ENCODE results near the gene KRT28. TPM values are rescaled to one million over a fixed set of nuclear protein-coding genes. Genes with fewer than 3 reads are reported as not detected.
"Not testable (repeated sequence)": the region's sequence is repeated elsewhere in the genome, so short reads cannot be mapped to it uniquely, and the experiment has no call there.

Gene KRT28
- total RNA-seq, 1 donor from 2014 or later: not detected

GRCh38 chr17:40779181-40779909, 20.4 kb downstream of the KRT28 start:
- no peak for DNase-seq (ENCODE audit: low spot score)

- DNase-seq (ENCODE audit: low spot score): no peak
Observed at GRCh38 chr17:40778461-40778860, 21.3 kb downstream of the KRT28 start.

- no peak for DNase-seq (ENCODE audit: low spot score)
Observed at GRCh38 chr17:40777971-40778370, 21.8 kb downstream of the KRT28 start.

- DNase-seq (ENCODE audit: low spot score): no peak
Observed at GRCh38 chr17:40777459-40777858, 22.3 kb downstream of the KRT28 start.

- no peak for DNase-seq (ENCODE audit: low spot score)
Observed at GRCh38 chr17:40775945-40776344, 23.8 kb downstream of the KRT28 start.

GRCh38 chr17:40772101-40772500, 27.7 kb downstream of the KRT28 start, which contains the start of gene KRT26:
Gene KRT26 (minus strand): TSS chr17:40772201. CDS start chr17:40772113, 88 bp downstream.
- no peak for DNase-seq (ENCODE audit: low spot score)

GRCh38 chr17:40765657-40766056, 34.1 kb downstream of the KRT28 start:
- DNase-seq (ENCODE audit: low spot score): no peak

GRCh38 chr17:40763752-40764151, 36.0 kb downstream of the KRT28 start:
- no peak for DNase-seq (ENCODE audit: low spot score)

- DNase-seq (ENCODE audit: low spot score): no peak
Observed at GRCh38 chr17:40760105-40761016, 39.4 kb downstream of the KRT28 start.

GRCh38 chr17:40755231-40755630, 44.5 kb downstream of the KRT28 start, which contains the start of gene KRT25:
Gene KRT25 (minus strand): TSS chr17:40755331. CDS start chr17:40755271, 60 bp downstream.
- DNase-seq (ENCODE audit: low spot score): no peak

GRCh38 chr17:40753804-40754203, 46.0 kb downstream of the KRT28 start:
- no peak for DNase-seq (ENCODE audit: low spot score)

GRCh38 chr17:40751065-40751464, 48.7 kb downstream of the KRT28 start:
- no peak for DNase-seq (ENCODE audit: low spot score)

- DNase-seq (ENCODE audit: low spot score): no peak
Observed at GRCh38 chr17:40750391-40750790, 49.4 kb downstream of the KRT28 start.

- not testable (repeated sequence) for DNase-seq (ENCODE audit: low spot score)
Observed at GRCh38 chr17:40748666-40749065, 51.1 kb downstream of the KRT28 start.

Other genes starting within 250 kb of the KRT28 start
- gene CCR7, start 234.5 kb downstream of the KRT28 start, total RNA-seq: 1.3 TPM
- 90.5 TPM for gene SMARCE1, start 152.1 kb downstream of the KRT28 start, total RNA-seq
- gene KRT222, start 134.8 kb downstream of the KRT28 start, total RNA-seq: 12.7 TPM
- gene KRT24, start 96.2 kb downstream of the KRT28 start, total RNA-seq: 0.17 TPM
- not detected for gene KRT25, start 44.6 kb downstream of the KRT28 start, total RNA-seq
- not detected for gene KRT26, start 27.8 kb downstream of the KRT28 start, total RNA-seq
- gene KRT27, start 17.4 kb downstream of the KRT28 start, total RNA-seq: not detected
- gene KRT10, start 22.7 kb upstream of the KRT28 start, total RNA-seq: 30.1 TPM
- gene KRT12, start 67.3 kb upstream of the KRT28 start, total RNA-seq: not detected
- gene KRT20, start 85.3 kb upstream of the KRT28 start, total RNA-seq: 0.32 TPM
- 7.0 TPM for gene KRT23, start 137.7 kb upstream of the KRT28 start, total RNA-seq
- gene KRT39, start 167.0 kb upstream of the KRT28 start, total RNA-seq: not detected
- gene KRT40, start 184.4 kb upstream of the KRT28 start, total RNA-seq: not detected
- gene KRTAP3-3, start 194.2 kb upstream of the KRT28 start, total RNA-seq: not detected
- gene KRTAP3-2, start 199.9 kb upstream of the KRT28 start, total RNA-seq: not detected
- not detected for gene KRTAP3-1, start 209.2 kb upstream of the KRT28 start, total RNA-seq
- not detected for gene KRTAP1-5, start 227.2 kb upstream of the KRT28 start, total RNA-seq
- not detected for gene KRTAP1-4, start 230.2 kb upstream of the KRT28 start, total RNA-seq
- not detected for gene KRTAP1-3, start 234.9 kb upstream of the KRT28 start, total RNA-seq
- gene KRTAP1-1, start 241.5 kb upstream of the KRT28 start, total RNA-seq: not detected
- gene KRTAP2-1, start 247.4 kb upstream of the KRT28 start, total RNA-seq: not detected

All from mucosa of gallbladder (tissue), 1 donor.